Stimulated activated CD4-positive, alpha-beta T cell treated with anti-CD3 and anti-CD28 coated beads, Interleukin-2, amount 100 ng/mL, for 4 hours (primary cell): ENCODE results near the gene KRTAP4-12.
"Not testable (repeated sequence)": the region's sequence is repeated elsewhere in the genome, so short reads cannot be mapped to it uniquely, and the experiment has no call there.

Experiments
- DNase-seq: peaks from one replicate; pipeline ENCODE4 v3.0.0-alpha.2; 2020; ENCODE audit warnings: low read depth

Gene KRTAP4-12

GRCh38 chr17:41123991-41124371 lies at the start of gene KRTAP4-12:
TSS of gene KRTAP4-12 (minus strand) at chr17:41124182. CDS start at chr17:41124122, 60 bp downstream.
- DNase-seq: not testable (repeated sequence)

- no peak for DNase-seq
Measured at GRCh38 chr17:41171886-41172285, 47.9 kb upstream of the KRTAP4-12 start.

- no peak for DNase-seq
Measured at GRCh38 chr17:41168121-41168520, 44.1 kb upstream of the KRTAP4-12 start, which contains the start of gene KRTAP4-3. TSS of gene KRTAP4-3 (minus strand) at chr17:41168221. CDS start at chr17:41168172, 49 bp downstream.

GRCh38 chr17:41167561-41167960 lies 43.6 kb upstream of the KRTAP4-12 start:
- DNase-seq: no peak

- DNase-seq: no peak
Measured at GRCh38 chr17:41163828-41164227, 39.8 kb upstream of the KRTAP4-12 start.

GRCh38 chr17:41160648-41161047 lies 36.7 kb upstream of the KRTAP4-12 start, which contains the start of gene KRTAP4-4:
TSS of gene KRTAP4-4 (minus strand) at chr17:41160748. CDS start at chr17:41160691, 57 bp downstream.
- no peak for DNase-seq

GRCh38 chr17:41160190-41160589 lies 36.2 kb upstream of the KRTAP4-12 start:
- DNase-seq: not testable (repeated sequence)

- no peak for DNase-seq
Measured at GRCh38 chr17:41153856-41154255, 29.9 kb upstream of the KRTAP4-12 start.

GRCh38 chr17:41151525-41151924 lies 27.5 kb upstream of the KRTAP4-12 start:
- no peak for DNase-seq

- DNase-seq: no peak
Measured at GRCh38 chr17:41150026-41150425, 26.0 kb upstream of the KRTAP4-12 start.

- no peak for DNase-seq
Measured at GRCh38 chr17:41149652-41149985, 25.6 kb upstream of the KRTAP4-12 start, which contains the start of gene KRTAP4-5. TSS of gene KRTAP4-5 (minus strand) at chr17:41149825. CDS start at chr17:41149767, 58 bp downstream.

GRCh38 chr17:41148971-41149651 lies 25.1 kb upstream of the KRTAP4-12 start:
- DNase-seq: not testable (repeated sequence)

- DNase-seq: no peak
Measured at GRCh38 chr17:41147531-41148204, 23.7 kb upstream of the KRTAP4-12 start.

- DNase-seq: no peak
Measured at GRCh38 chr17:41145261-41145660, 21.3 kb upstream of the KRTAP4-12 start.

GRCh38 chr17:41144846-41145245 lies 20.9 kb upstream of the KRTAP4-12 start:
- DNase-seq: no peak

- no peak for DNase-seq
Measured at GRCh38 chr17:41141361-41141760, 17.4 kb upstream of the KRTAP4-12 start.

- DNase-seq: no peak
Measured at GRCh38 chr17:41140360-41141131, 16.6 kb upstream of the KRTAP4-12 start, which contains the start of gene KRTAP4-6. TSS of gene KRTAP4-6 (minus strand) at chr17:41140544. CDS start at chr17:41140487, 57 bp downstream.

GRCh38 chr17:41139865-41140264 lies 15.9 kb upstream of the KRTAP4-12 start:
- DNase-seq: not testable (repeated sequence)

GRCh38 chr17:41133880-41134735 lies 10.1 kb upstream of the KRTAP4-12 start:
- no peak for DNase-seq

GRCh38 chr17:41131979-41132378 lies 8.0 kb upstream of the KRTAP4-12 start:
- DNase-seq: no peak

GRCh38 chr17:41127371-41127770 lies 3.4 kb upstream of the KRTAP4-12 start:
- no peak for DNase-seq
